Activated CD8-positive, alpha-beta memory T cell treated with anti-CD3 and anti-CD28 coated beads, Interleukin-2, amount 50 U/mL, for 48 hours (primary cell): ENCODE results near the gene TUFM.
"Not testable (repeated sequence)": the region's sequence is repeated elsewhere in the genome, so short reads cannot be mapped to it uniquely, and the experiment has no call there.

Source experiments
- DNase-seq: peaks from one replicate; pipeline ENCODE4 v3.0.0-alpha.2; 2020

The TUFM gene

DNA sequence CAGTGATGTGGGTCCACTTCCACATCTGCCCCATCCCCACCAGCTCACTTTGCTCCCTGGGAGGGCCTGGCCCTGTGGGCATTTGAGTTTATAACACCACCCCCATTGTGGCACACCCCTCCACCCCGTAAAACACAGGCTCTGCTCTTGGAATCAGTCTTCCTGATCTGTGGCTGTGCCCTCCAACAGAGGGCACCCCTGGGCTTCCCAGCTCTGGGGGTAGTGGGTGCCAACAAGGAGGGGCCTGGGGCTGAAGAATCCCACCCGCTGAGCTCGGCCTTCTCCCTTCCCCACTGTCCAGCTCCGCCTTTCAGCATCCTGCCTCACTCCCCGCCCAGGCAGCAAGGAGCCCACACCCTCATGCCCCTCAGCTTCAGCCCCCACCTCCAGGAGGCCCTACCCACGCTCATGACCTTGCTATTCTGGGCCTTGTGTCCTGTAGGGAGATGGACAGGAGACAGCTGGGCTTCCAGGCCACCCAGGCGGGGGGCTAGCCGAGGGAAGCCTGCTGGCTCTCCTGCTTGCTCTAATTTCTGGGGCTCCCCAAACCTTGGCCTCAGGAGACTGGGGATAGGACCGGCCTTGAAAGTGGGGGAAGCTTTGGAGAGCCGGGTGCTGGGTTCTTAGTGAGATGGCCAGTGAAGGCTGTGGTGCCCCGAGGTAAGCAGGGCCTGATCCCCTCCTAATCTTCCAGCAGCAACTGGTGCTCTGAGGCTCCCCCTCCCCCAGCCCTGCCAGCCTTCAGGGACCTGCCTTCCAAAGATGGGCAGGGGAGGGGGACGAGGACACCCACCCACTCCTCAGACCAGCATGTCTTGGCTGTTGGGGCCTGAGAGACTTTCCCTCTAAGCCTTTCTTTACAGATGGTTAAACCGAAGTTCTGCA lies 29.2 kb upstream of the TUFM start:
- DNase-seq, result no peak

DNA sequence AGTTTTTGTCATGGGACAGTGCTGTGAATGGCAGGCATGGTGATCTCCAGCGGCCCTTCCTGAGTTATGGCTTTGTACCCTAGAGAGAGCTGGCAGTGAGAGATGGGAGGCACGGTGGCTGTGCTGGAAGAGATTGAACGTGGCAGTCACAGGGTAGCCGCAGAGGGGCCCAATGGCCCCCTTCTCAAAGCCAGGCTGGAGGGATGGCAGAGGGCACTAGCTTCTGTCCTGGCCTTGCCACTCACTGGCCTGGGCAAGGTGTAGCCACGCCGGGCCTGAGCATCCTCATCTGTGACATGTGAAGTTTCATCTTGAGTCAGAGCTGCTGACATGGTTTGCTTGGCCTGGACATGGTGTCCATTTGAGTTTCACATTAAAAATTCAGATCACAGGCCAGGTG lies 28.3 kb upstream of the TUFM start:
- DNase-seq, result no peak

DNA sequence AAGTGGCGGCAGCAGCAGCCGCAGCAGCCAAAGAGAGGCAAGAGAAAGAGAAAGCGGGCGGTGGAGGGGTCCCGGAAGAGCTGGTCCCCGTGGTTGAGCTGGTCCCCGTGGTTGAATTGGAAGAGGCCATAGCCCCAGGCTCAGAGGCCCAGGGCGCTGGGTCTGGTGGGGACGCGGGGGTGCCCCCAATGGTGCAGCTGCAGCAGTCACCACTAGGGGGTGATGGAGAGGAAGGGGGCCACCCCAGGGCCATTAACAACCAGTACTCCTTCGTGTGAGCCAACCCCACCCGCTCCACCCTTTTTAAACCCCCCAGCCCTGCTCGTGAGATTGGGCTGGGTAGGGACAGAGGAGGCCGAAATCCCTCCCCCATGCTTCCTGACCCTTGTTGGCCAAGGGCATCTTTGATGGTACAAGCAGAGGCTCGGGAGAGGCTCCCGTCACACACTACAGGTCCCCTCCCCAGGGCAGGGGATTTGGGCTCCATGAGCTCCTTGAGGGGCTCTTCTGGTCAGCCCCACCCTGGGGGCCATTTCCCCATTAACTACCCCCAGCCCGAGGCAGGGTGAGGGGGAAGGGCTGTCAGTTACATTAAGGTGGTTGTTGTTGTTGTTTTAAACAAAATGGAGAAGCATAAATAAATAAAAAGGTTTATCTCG lies 27.5 kb upstream of the TUFM start:
- peak; percentile 81 for DNase-seq

DNA sequence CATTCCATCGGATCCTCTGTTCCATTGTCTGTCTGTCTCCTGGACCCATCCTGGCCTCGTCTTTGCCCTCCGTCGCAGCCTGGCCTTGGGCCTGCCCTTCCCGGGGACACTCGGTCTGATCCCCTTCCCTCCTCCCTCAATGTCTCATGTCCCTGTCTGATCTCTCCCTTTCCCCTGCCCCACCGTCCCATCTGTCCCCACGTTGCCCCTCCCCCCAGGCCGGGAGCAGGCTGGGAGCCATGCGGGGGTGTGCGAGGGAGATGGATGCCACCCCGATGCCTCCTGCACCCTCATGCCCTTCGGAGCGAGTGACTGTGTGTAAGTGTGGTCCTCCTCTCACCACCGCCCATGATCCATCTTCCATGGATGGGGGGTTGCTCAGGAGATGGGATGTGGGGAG lies 26.8 kb upstream of the TUFM start:
- no peak for DNase-seq

DNA sequence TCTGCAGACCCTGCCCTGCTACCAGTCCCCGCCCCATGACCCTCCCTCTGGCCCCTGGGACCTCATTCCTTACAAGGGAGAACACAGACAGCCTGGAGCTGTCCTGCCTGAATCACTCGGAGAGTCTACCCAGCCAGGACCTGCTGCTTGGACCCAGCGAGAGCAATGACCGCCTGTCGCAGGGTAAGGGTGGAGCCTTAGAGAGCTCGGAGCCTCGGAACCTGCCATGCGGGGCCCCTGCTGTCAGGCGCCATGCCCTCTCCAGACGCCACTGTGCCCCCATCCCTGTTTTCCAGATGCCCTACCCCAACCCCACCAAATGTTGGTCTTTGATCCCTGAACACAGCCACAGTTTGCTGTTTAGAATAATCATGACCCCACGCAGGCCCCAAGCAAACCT lies 23.1 kb upstream of the TUFM start:
- no peak for DNase-seq

GRCh38 chr16:28867646-28868045 lies 21.5 kb upstream of the TUFM start:
- not testable (repeated sequence) for DNase-seq

DNA sequence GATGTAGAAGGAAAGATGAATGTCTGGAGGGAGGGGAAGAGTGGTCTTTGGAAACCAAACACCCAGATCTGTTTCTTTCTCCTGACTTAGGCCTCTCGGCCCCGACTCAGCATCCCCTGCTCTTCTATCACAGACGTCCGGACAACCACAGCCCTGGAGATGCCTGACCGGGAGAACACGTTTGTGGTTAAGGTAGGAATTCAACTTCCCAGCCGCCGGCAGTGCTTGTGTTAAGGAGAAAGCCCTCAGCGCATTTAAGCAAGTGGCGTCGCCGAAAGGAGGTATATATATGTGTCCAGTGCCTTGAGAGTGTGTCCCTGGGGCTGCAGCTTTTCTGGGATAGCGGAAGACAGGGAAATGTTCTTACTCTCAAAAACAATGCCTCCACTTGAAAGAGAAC lies 21.1 kb upstream of the TUFM start:
- no peak for DNase-seq

DNA sequence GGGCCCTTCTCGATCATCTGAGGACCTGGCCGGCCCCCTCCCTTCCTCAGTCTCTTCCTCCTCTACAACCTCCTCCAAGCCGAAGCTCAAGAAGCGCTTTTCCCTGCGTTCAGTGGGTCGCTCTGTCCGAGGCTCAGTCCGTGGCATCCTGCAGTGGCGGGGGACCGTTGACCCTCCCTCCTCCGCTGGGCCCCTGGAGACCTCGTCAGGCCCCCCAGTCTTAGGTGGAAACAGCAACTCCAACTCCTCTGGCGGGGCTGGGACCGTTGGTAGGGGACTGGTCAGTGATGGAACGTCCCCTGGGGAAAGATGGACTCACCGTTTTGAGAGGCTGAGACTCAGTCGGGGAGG lies 20.3 kb upstream of the TUFM start:
- no peak for DNase-seq

- no peak for DNase-seq
These were observed 19.7 kb upstream of the TUFM start for GRCh38 chr16:28865722-28866453.

GRCh38 chr16:28865001-28865688 lies 19.0 kb upstream of the TUFM start:
- no peak for DNase-seq

- peak; percentile 54 for DNase-seq
These were observed 18.0 kb upstream of the TUFM start for GRCh38 chr16:28863929-28864793.

GRCh38 chr16:28859326-28859725 lies 13.2 kb upstream of the TUFM start:
- no peak for DNase-seq

DNA sequence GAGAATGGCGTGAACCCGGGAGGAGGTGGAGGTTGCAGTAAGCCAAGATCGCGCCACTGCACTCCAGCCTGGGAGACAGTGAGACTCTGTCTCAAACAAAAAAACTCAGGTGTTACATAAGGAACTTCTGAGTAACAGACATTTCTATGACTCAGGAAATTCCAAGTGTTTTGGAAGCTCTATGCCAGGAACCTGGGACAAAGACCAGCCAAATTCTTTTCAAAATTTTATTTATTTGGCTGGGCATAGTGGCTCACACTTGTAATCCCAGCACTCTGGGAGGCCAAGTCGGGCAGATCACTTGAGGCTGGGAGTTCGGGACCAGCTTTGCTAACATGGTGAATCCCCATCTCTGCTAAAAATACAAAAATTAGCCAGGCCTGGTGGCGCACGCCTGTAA lies 12.3 kb upstream of the TUFM start:
- no peak for DNase-seq

- DNase-seq, result peak; percentile 65
These were observed 755 bp upstream of the TUFM start for GRCh38 chr16:28846933-28847273.

DNA sequence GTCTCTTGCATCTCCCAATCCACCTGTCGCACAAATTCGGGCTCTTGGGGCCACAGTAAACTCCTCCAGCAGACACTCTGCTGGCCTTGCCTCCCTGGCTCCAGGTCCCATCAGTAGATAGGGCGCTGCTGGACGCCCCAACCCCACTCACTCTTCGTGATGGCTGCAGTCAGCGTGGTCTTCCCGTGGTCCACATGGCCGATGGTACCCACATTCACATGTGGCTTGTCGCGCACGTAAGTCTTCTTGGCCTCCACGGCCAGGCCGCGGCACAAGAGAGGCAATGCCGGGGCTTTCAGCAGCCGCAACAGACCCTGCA lies 428 bp downstream of the TUFM start:
- DNase-seq, result no peak

DNA sequence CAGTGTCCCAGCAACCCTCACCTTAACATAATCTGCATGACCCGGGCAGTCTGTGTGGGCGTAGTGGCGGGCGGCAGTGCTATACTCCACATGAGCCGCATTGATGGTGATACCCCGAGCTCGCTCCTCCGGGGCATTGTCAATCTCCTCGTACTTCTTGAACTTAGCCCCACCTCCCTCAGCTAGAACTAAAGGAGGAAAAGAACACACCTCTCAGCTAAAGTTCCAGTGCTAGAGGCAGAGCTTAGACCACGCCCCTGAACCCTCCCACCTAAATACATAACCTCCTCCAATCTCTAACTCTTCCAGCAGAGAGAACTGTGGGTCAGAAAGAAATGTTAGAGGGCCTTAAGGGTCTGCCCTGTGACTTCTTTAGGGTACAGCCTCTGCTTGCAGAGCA lies 855 bp downstream of the TUFM start:
- DNase-seq, result no peak

DNA sequence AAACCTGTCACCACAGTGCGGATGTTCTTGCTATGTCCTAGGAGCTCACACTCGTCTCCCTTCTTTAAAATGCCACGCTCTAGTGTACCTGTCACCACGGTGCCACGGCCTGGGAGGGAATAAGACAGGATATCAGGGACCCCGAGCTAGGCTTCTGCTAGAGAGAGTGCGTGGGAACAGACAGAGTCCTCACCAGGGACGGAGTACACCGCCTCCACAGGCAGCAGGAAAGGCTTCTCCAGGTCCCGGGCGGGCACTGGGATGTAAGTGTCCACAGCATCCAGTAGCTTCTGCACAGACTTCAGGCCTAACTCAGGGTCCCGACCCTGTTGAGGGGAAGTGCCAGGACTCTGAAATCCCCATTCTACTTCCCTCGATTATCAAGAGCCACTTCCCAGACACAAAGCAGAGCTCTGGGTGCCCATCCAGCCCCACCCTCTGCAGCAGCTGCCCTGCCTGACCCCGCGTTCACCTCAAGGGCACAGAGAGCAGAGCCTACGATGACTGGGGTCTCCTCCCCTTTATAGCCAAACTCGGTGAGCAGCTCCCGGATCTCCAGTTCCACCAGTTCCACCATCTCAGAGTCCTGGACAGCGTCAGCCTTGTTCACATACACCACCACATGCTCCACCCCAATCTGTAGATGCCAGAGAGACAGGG lies 1.8 kb downstream of the TUFM start:
- DNase-seq, result no peak

GRCh38 chr16:28843766-28844165 lies 2.4 kb downstream of the TUFM start:
- DNase-seq, result no peak

- no peak for DNase-seq
These were observed 3.5 kb downstream of the TUFM start for GRCh38 chr16:28842696-28843095.

DNA sequence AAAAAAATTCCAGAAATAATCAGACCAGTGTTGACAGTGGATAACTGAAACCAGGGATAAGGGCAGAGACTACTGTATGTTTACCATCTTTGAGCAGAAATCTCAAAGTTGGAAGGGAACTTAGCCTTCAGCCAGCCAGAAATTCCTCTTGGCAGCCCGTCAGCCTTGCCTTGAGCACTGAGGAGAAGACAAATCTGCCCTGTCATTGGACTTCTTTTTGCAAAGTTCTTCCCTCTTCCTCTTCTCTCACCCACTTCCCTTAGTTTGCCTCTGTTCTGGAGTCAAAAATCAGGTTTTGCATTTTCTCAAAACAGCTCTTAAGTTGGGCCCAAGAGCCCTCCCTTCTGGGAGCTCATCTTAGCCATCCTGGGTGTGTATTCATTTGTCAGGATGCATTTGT lies 6.2 kb downstream of the TUFM start:
- no peak for DNase-seq

GRCh38 chr16:28839004-28839639 lies 7.0 kb downstream of the TUFM start:
- no peak for DNase-seq

GRCh38 chr16:28838558-28838918 lies 7.6 kb downstream of the TUFM start:
- DNase-seq, result no peak
